GM10847 (cell line): ENCODE data around the gene EYA2.

Experiments
- POLR2A ChIP-seq: IDR thresholded peaks from 2 replicates; pipeline ENCODE4 v1.6.1; 2011; ENCODE audit not compliant: insufficient read length; ENCODE audit errors: extremely low read depth

The EYA2 gene

GRCh38 chr20:46995561-46996142, 101.0 kb downstream of the EYA2 start:
- no peak for TF ChIP-seq POLR2A

- no peak for TF ChIP-seq POLR2A
Measured at GRCh38 chr20:46997187-46997586, 102.5 kb downstream of the EYA2 start.

DNA sequence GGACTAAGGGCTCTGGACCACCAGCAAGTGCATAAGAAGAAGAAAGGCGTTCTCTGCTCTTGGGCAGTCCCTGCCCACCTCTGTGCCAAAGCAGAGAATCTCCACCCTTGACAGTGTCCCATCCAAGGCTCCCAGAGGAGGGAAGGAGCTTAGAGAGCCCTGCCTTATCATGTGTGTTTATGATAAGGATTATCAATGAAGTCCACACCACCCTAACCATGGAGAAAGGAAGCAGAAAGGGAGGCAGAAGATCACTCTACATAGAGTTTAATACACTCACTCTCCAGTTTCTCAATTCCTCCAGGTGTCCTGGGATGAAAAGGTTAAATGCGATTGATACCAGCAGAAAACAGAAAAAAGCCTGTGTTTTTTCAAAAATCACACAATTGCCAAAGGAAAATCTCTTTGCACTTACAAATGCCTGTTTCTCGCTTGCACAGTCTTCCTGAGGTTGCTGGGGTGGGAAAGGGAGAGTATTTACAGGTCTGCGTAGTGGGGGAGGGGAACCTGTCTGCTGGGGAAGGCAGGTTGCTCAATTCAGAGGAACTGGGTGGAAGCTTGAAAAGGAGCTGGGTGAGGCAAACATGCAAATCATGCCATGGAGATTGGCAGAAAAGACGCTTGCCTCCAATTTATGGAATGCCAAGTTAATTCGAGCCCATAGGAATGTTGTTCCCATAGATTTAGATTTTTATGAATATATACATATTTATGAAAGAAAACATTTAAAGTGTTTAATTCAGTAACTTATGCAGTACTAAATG, 104.0 kb downstream of the EYA2 start:
- no peak for TF ChIP-seq POLR2A

DNA sequence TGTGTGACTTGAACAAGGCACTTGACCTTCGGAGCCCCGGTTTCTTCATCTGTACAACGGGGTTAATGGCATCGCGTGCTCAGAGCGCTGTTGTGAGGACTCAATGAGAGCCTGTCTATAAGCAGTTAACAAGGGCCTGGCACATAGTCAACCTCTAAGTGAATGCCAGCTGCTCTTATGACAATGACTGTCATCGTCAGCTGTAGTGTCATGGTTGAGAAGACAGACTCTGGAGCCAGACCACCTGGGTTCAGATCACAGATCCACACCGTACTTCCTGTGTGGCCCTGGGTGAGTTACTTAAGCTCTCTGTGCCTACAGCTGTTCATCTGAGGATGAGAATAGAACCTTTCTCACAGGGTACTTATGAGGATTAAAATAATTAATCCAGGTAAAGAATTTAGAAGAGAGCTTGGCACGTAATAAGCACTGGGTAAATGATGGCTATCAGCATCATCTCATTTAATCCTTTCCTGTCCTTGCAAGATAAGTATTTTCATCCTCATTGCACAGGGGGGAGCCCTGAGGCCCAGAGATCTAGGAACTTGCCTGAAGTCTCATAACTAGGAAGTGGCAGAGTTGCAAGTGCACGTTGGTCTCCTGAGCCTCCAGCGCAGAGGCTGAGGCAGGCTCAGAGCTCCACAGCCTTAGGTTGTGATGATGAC, 105.3 kb downstream of the EYA2 start:
- no peak for TF ChIP-seq POLR2A

DNA sequence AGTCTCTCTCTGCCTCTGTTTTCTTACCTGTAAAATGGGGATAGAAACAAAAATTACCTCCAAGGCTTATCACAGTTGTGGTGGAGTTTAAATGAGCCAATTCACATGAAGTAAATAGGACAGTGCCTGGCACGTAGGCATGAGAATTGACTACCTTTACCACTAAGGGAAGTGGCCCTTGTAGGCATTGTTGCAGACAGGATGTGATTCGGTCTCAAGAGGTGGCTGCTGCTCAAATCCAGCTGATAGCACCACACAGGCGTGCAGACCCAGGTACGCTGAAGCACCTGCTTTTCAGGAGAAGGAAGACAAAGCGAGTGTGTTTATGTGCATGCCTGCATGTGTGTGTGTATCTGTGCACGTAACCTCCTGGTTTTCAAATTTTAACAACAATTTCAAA, 108.6 kb downstream of the EYA2 start:
- no peak for TF ChIP-seq POLR2A

GRCh38 chr20:47004179-47004578, 109.5 kb downstream of the EYA2 start:
- no peak for TF ChIP-seq POLR2A

- no peak for TF ChIP-seq POLR2A
Measured at GRCh38 chr20:47007826-47008655, 113.4 kb downstream of the EYA2 start.

DNA sequence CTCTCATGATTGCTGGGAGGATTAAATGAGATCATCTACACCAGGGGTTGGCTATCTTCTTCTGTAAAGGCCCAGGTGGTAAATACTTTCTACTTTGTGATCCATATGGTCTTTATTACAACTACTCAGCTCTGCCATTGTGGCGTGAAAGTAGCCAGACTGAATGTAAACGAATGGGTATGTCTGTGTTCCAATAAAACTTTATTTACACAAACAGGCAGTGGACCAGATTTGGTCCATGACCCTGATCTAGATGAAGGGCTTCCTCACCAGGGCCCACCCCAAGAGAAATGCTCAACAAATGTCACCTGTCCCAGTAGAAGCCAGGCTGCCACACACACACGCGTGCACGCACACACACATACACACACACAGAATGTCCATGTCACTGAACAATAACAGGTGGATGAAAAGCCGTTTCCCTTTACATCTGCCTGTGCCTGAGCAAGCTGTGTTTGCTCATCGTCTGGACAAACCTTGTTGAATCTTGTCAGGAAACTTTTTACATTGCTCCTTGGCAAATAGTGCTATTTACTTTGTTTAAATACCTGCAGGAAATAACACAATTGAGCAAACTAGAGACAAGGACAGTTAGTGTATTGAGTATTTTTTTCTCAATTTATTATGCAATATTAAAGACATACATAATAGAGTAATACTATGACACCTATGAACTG, 114.3 kb downstream of the EYA2 start:
- no peak for TF ChIP-seq POLR2A

- no peak for TF ChIP-seq POLR2A
Measured at GRCh38 chr20:47009784-47010183, 115.1 kb downstream of the EYA2 start.

DNA sequence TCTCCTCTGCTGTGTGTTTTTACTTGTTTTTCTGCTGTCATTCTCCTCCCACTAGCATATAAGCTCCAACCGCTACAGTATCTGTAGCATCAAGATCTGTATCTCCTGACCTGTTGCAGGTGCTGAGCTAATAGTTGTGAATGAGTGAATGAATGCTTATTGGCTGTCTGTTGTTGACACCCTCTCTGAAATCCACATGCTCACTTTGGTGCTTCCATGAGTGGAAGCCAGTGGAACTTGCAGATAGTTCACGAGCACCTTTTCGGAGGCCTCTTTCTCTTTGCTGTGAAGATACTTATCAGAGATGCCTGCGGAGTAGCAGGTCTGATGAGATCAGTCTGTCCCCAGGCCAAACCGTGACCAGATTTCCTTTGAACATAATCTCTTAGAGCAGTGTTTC, 117.3 kb downstream of the EYA2 start:
- no peak for TF ChIP-seq POLR2A

DNA sequence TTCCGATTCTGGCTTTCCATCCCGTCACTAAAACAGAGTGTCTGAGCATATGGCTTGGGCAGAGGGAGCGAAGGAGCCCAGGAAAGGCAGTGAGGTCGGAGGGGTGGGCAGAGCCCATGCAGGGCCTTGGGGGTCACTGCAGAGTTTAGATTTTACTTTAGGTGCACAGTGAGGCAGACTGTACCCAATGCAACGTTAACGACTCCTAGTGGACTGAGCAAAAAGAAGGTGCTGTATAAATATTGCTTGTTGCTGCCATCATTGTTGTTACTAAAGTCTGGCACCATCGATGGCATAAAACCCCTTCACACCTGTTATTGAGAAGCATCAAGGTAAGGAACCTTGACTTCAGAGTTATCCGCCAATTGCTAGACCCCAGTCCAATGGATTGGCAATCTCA, 119.0 kb downstream of the EYA2 start:
- TF ChIP-seq POLR2A = no peak

- TF ChIP-seq POLR2A = no peak
Measured at GRCh38 chr20:47016068-47016664, 121.5 kb downstream of the EYA2 start.

- no peak for TF ChIP-seq POLR2A
Measured at GRCh38 chr20:47018381-47018780, 123.7 kb downstream of the EYA2 start.

DNA sequence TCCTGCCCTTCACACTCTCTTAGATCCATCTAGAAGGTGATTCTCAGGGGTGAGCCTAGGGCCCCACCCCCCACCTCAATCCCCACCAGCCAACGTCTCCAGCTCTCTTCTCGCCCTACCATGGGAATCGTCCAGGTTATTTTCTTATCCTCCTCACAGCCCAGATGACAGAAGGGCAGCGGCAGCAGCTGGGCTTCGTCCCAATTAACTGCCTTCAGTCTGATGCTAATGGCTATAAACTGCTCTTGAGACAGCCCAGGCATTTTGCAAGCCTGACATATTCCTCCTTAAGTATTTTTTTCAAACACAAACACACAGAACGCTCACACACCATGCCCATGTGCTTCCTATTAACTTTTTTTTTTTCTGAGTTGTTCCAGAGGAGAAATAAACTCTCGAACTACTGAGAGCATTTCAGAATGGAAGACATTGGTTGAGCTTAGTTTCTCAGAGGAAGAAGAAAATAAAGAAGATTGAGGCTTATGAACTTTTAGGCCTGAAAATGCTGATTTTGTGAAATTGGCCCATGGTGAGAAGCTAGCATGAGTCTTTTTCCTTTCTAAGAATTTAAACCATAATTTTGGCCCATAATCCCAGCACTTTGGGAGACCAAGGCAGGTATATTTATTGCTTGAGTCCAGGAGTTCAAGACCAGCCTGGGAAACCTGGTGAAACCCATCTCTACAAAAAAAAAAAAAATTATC, 124.6 kb downstream of the EYA2 start:
- TF ChIP-seq POLR2A = no peak
